GM12865 (cell line): Measurements from ENCODE around the gene ZNF669.
"Not testable (repeated sequence)": the region's sequence is repeated elsewhere in the genome, so short reads cannot be mapped to it uniquely, and the experiment has no call there.

Experiments used
- DNase-seq: peaks from one replicate; pipeline ENCODE4 v3.0.0; 2010; ENCODE audit warnings: low read depth
- H3K4me3 ChIP-seq: 2 replicates; pipeline ENCODE4 v1.5.1; 2011; ENCODE audit warnings: mild to moderate bottlenecking, low read depth, low read length, control low read depth
- TF ChIP-seq, protein P1 (sequence below): IDR thresholded peaks from 2 replicates; pipeline ENCODE4 v1.5.1; 2011; ENCODE audit warnings: low read length, control low read depth, low read depth, inconsistent platforms; ENCODE audit not compliant: insufficient read depth; ENCODE audit errors: missing control alignments

Gene ZNF669

DNA sequence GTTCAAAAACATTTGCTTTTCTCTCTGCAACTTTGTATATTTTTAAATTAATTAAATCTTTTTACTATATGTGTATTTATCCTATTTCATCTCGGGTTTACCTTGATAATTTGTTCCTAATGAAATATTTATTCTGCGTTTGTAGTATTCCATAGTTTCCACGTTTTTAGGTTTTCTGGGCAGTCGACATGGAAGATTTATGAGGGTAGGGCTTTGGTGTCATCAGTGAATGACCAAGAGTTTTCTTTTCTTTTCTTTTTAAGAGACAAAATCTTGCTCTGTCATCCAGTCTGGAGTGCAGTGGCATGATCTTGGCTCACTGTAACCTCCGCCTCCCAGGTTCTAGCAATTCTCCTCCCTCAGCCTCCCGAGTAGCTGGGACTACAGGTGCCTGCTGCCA, 17.2 kb upstream of the ZNF669 start:
- TF ChIP-seq, protein P1, sequence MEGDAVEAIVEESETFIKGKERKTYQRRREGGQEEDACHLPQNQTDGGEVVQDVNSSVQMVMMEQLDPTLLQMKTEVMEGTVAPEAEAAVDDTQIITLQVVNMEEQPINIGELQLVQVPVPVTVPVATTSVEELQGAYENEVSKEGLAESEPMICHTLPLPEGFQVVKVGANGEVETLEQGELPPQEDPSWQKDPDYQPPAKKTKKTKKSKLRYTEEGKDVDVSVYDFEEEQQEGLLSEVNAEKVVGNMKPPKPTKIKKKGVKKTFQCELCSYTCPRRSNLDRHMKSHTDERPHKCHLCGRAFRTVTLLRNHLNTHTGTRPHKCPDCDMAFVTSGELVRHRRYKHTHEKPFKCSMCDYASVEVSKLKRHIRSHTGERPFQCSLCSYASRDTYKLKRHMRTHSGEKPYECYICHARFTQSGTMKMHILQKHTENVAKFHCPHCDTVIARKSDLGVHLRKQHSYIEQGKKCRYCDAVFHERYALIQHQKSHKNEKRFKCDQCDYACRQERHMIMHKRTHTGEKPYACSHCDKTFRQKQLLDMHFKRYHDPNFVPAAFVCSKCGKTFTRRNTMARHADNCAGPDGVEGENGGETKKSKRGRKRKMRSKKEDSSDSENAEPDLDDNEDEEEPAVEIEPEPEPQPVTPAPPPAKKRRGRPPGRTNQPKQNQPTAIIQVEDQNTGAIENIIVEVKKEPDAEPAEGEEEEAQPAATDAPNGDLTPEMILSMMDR = no peak
- no peak overlapping the region for H3K4me3 ChIP-seq
- DNase-seq = no peak

DNA sequence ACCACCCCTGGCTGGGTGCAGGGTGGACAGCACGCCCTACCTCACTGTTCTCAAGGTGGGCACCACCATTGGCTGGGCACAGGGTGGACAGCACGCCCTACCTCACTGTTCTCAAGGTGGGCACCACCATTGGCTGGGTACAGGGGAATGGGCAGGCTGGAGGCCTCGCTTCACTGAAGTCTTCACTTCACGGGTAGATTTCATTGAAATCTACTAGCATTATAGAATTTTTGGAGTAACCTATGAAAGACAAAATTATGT, 16.2 kb upstream of the ZNF669 start:
- H3K4me3 ChIP-seq, DNase-seq: not testable (repeated sequence)

DNA sequence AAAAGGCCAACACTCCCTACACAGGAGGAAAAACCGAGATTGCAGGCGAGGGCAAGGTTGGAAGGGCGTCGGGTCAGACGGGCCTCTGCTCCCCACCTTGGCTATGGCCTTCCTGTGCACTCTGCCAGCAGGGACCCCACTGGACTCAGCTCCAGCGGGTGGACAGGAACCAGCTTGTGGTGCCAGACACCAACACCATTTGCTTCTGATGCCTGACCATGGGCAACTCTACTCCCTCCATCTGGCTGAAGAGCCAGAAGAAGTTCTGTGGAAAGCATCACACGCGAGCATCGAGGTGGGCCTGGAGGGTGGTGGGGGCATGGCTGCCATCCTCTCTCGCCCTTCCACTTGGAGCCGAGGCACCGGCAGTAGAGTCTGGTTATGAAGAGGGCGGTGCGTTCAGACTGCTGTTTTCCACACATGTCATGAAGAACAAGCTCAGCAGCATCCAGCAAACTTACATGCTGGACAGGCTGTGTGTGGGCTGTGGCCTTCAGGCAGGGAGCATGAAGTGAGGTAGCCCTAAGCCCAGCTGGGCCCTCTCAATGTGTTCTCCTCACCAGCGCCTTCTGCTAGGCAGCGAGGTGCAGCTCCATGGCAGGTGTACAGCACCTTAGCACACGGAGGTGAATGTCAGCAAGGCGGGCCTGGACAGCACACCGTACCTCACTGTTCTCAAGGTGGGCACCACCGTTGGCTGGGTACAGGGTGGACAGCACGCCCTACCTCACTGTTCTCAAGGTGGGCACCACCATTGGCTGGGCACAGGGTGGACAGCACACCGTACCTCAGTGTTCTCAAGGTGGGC, 15.6 kb upstream of the ZNF669 start:
- TF ChIP-seq, protein P1 = no peak

GRCh38 chr1:247118946-247119446, 14.8 kb upstream of the ZNF669 start:
- peak; percentile 31 for DNase-seq
- H3K4me3 ChIP-seq = no peak overlapping the region
- TF ChIP-seq, protein P1 = no peak

More for the DNA sequence above, 15.6 kb upstream of the ZNF669 start:
- DNase-seq = no peak
- no peak overlapping the region for H3K4me3 ChIP-seq

GRCh38 chr1:247115545-247115944, 11.4 kb upstream of the ZNF669 start:
- DNase-seq = no peak
- TF ChIP-seq, protein P1 = no peak
- H3K4me3 ChIP-seq = no peak overlapping the region

GRCh38 chr1:247115141-247115510, 11.0 kb upstream of the ZNF669 start:
- DNase-seq = no peak
- TF ChIP-seq, protein P1 = no peak

GRCh38 chr1:247114351-247115140, 10.4 kb upstream of the ZNF669 start:
- H3K4me3 ChIP-seq = no peak overlapping the region
- TF ChIP-seq, protein P1 = no peak
- no peak for DNase-seq

More at GRCh38 chr1:247115141-247115510, 11.0 kb upstream of the ZNF669 start:
- no peak overlapping the region for H3K4me3 ChIP-seq
